ENCODE results near the gene PLK4.
"Not testable (repeated sequence)": the region's sequence is repeated elsewhere in the genome, so short reads cannot be mapped to it uniquely, and the experiment has no call there.

PLK4 gene

DNA sequence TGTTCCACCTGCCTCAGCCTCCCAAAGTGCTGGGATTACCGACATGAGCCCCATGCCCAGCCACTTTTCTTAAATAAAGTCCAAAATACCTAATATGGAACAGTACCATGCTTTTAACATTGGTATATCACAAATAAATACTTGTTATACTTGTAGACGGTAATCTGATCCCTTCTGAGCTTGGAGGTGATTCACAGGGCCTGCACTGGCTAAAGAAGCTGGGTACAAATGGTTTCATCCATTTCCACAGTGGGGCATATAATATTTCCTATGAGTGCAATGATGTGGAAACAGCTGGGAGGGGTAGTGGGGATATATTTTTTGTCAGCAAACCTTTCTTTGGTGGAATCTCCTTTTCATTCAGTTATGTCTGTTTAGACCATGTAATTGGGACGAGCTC is 35.8 kb downstream of the PLK4 start:
- DNase-seq = no peak

DNA sequence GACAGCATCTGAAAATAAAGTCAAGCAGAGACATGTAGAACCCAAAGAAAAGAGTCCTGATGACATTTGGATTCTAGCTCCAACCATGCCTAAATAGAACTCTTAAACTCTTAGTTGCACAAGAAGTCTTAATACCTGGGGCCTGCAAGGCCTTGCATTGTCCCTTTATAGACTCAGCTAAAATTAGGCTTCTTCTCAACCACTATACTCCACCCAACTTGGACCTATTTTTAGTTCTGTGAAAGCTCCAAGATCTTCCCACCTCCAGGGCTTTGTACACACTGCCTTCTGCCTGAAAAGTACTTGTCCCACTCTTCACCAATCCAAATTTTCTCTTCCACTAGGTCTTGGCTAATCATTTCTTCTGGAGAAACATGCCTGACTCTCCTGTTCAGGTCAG is 36.5 kb downstream of the PLK4 start:
- DNase-seq = no peak

DNA sequence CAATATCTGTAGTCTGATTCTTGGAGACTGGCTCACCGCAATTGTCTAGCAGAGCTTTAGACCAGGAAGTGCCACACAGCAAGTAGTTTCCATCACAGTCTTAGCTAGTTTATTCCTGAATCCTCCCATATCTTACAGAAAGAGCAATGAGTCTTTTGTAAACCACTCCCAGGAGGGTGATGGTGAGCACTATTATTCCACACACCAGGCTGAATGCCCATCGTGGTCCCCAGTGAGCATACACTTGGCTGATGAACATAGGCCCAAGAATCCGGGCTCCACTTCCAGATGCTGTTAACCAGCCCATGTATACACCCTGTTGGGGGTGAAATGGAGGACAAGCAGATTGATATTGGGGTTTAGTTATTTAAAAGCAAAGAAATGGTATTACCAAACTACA is 39.8 kb downstream of the PLK4 start:
- no peak for DNase-seq

DNA sequence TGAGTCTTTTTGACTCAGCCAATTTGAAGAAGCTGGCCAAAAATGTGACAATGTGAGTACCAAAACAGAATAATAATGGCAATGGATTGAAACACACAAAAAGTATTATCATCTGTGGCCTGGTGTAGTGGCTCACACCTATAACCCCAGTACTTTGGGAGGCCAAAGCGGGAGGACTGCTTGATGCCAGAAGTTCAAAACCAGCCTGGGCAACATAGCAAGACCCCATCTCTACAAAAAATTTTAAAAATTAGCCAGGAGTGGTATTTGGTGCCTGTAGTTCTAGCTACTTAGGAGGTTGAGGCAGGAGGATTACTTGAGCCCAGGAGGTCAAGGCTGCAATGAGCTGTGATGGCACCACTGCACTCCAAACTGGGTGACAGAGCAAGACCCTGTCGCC is 41.5 kb downstream of the PLK4 start:
- DNase-seq = no peak

DNA sequence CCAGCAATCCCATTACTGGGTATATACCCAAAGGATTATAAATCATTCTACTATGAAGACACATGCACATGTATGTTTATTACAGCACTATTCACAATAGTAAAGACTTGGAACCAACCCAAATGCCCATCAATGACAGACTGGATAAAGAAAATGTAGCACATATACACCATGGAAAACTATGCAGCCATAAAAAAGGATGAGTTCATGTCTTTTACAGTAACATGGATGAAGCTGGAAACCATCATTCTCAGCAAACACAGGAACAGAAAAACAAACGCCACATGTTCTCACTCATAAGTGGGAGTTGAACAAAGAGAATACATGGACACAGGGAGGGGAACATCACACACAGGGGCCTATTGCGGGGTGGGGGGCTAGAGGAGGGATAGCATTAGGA is 45.0 kb downstream of the PLK4 start:
- not testable (repeated sequence) for DNase-seq

GRCh38 chr4:127930175-127930574 is 49.5 kb downstream of the PLK4 start:
- no peak for DNase-seq

- DNase-seq = not testable (repeated sequence)
Measured at GRCh38 chr4:127931836-127932235, 51.1 kb downstream of the PLK4 start.

- no peak for DNase-seq
Measured at GRCh38 chr4:127936974-127937373, 56.3 kb downstream of the PLK4 start.

Measured in NCI-H1417 treated with DMSO at 0.1 percent for 48 hours (cell line).